Osteocyte (in vitro differentiated cells): ENCODE results near the gene PPFIA2. TPM values are rescaled to one million over a fixed set of nuclear protein-coding genes. Genes with fewer than 3 reads are reported as not detected.
A peak's percentile ranks its signal among the peaks of the same experiment; 100 is the strongest.

Experiments
- DNase-seq: peaks from one replicate; pipeline ENCODE4 v3.0.0; 2021; ENCODE audit warnings: mixed read lengths; ENCODE audit not compliant: unreplicated experiment; ENCODE audit errors: extremely low spot score
- H3K27ac Mint-ChIP-seq: one replicate; pipeline ENCODE4 v1.8.0; 2021; ENCODE audit warnings: mild to moderate bottlenecking, mixed read lengths; ENCODE audit not compliant: unreplicated experiment
- H3K27me3 Mint-ChIP-seq: one replicate; pipeline ENCODE4 v1.8.0; 2021; ENCODE audit warnings: mixed read lengths; ENCODE audit not compliant: unreplicated experiment
- H3K36me3 Mint-ChIP-seq: one replicate; pipeline ENCODE4 v1.8.0; 2021; ENCODE audit warnings: mixed read lengths; ENCODE audit not compliant: unreplicated experiment
- H3K4me1 Mint-ChIP-seq: one replicate; pipeline ENCODE4 v1.8.0; 2021; ENCODE audit warnings: mixed read lengths; ENCODE audit not compliant: unreplicated experiment
- H3K4me3 Mint-ChIP-seq: one replicate; pipeline ENCODE4 v1.8.0; 2021; ENCODE audit warnings: mild to moderate bottlenecking, moderate library complexity, mixed read lengths; ENCODE audit not compliant: unreplicated experiment
- H3K9me3 Mint-ChIP-seq: one replicate; pipeline ENCODE4 v1.8.0; 2021; ENCODE audit warnings: mixed read lengths; ENCODE audit not compliant: unreplicated experiment
- CTCF ChIP-seq: fragments of 200-600 bp; sonication (generic); IDR thresholded peaks from 2 replicates; pipeline ENCODE4 v1.5.0; 2021; ENCODE audit warnings: antibody characterized with exemption, mild to moderate bottlenecking, moderate library complexity
- total RNA-seq: library from RNA; stranded (reverse); gene quantifications from 2 replicates; pipeline ENCODE4 v1.2.1, GENCODE V29; 2021

The PPFIA2 gene
- total RNA-seq, 1 donor from 2014 or later, result 0.67 TPM

- H3K27me3 Mint-ChIP-seq, result peaks cover 25% of the 10 kb centered on the region
- no peak for DNase-seq
- H3K4me1 Mint-ChIP-seq, result no peaks in the 10 kb centered on the region
- H3K27ac Mint-ChIP-seq, result no peak overlapping the region
- no peaks in the 10 kb centered on the region for H3K9me3 Mint-ChIP-seq
- no peak overlapping the region for H3K4me3 Mint-ChIP-seq
- H3K36me3 Mint-ChIP-seq, result no peaks in the 10 kb centered on the region
- no peak for TF ChIP-seq CTCF
These were observed 126.0 kb downstream of the PPFIA2 start for GRCh38 chr12:81633127-81633526.

- peak; percentile 70 for TF ChIP-seq CTCF
- Mint-ChIP-seq H3K27me3 (peaks cover 6% of the 10 kb centered on the region), H3K36me3 (no peaks in the 10 kb centered on the region), H3K27ac (no peak overlapping the region), H3K4me1 (no peaks in the 10 kb centered on the region), H3K9me3 (no peaks in the 10 kb centered on the region), H3K4me3 (no peak overlapping the region)
- DNase-seq, result no peak
These were observed 131.6 kb downstream of the PPFIA2 start for GRCh38 chr12:81627336-81628189.

- Mint-ChIP-seq H3K27ac (no peak overlapping the region), H3K4me1 (no peaks in the 10 kb centered on the region), H3K27me3 (peaks cover 9% of the 10 kb centered on the region), H3K9me3 (no peaks in the 10 kb centered on the region), H3K4me3 (no peak overlapping the region), H3K36me3 (no peaks in the 10 kb centered on the region)
- TF ChIP-seq CTCF, result no peak
- DNase-seq, result no peak
These were observed 132.7 kb downstream of the PPFIA2 start for GRCh38 chr12:81626406-81626805.

GRCh38 chr12:81617915-81618314 is 141.2 kb downstream of the PPFIA2 start:
- no peak overlapping the region for H3K27ac Mint-ChIP-seq
- no peak for DNase-seq
- H3K4me1 Mint-ChIP-seq, result no peaks in the 10 kb centered on the region
- no peaks in the 10 kb centered on the region for H3K36me3 Mint-ChIP-seq
- no peak overlapping the region for H3K4me3 Mint-ChIP-seq
- no peaks in the 10 kb centered on the region for H3K9me3 Mint-ChIP-seq
- TF ChIP-seq CTCF, result no peak
- peaks cover 25% of the 10 kb centered on the region for H3K27me3 Mint-ChIP-seq

GRCh38 chr12:81615026-81615588 is 144.0 kb downstream of the PPFIA2 start:
- no peak overlapping the region for H3K27ac Mint-ChIP-seq
- no peaks in the 10 kb centered on the region for H3K36me3 Mint-ChIP-seq
- H3K9me3 Mint-ChIP-seq, result no peaks in the 10 kb centered on the region
- DNase-seq, result no peak
- peaks cover 19% of the 10 kb centered on the region for H3K27me3 Mint-ChIP-seq
- no peaks in the 10 kb centered on the region for H3K4me1 Mint-ChIP-seq
- no peak overlapping the region for H3K4me3 Mint-ChIP-seq
- no peak for TF ChIP-seq CTCF
